Lower leg skin (tissue), 3 donors: ENCODE results near the gene FCN2.

ENCODE experiments used
- CTCF ChIP-seq, 3 donors: fragments of 450-650 bp; IDR thresholded peaks; one replicate each; pipeline ENCODE4 v1.5.1; 2016; ENCODE audit warnings: antibody characterized with exemption in 3 of 3, mild to moderate bottlenecking in 3 of 3, moderate library complexity in 2 of 3
- POLR2A ChIP-seq, 2 donors: fragments of 450-650 bp; IDR thresholded peaks; one replicate each; pipeline ENCODE4 v1.6.1; 2016 to 2017; ENCODE audit warnings: antibody characterized with exemption in 2 of 2, mild to moderate bottlenecking in 1 of 2, moderate library complexity in 1 of 2

GRCh38 chr9:134872482-134873231 is 8.0 kb upstream of the FCN2 start:
- no peak for TF ChIP-seq CTCF (IDR thresholded peaks at IDR 0.05)
- TF ChIP-seq POLR2A (IDR thresholded peaks at IDR 0.05), result no peak
